RCC 7860 (cell line): ENCODE measurements around the gene ZBTB46.
A peak's percentile ranks its signal among the peaks of the same experiment; 100 is the strongest.

Source experiments
- DNase-seq: peaks from one replicate; pipeline ENCODE4 v3.0.0-alpha.2; 2015; ENCODE audit warnings: low spot score
- FAIRE-seq: peaks from 2 replicates; lab custom pipeline; 2012; peaks lifted over from hg19 to GRCh38; lab: Jason Lieb, UNC

Gene ZBTB46

GRCh38 chr20:63748934-63749270 lies 82.2 kb downstream of the ZBTB46 start:
- FAIRE-seq (no peak), DNase-seq (no peak)

GRCh38 chr20:63748070-63748933 lies 82.8 kb downstream of the ZBTB46 start:
- no peak for FAIRE-seq
- DNase-seq = no peak

- no peak for FAIRE-seq
- DNase-seq = no peak
These were observed 83.4 kb downstream of the ZBTB46 start for GRCh38 chr20:63747622-63748069.

- DNase-seq (no peak), FAIRE-seq (no peak)
These were observed 84.2 kb downstream of the ZBTB46 start for GRCh38 chr20:63746751-63747315.

- FAIRE-seq = no peak
- DNase-seq = no peak
These were observed 84.9 kb downstream of the ZBTB46 start for GRCh38 chr20:63745961-63746731.

- DNase-seq = no peak
- FAIRE-seq = no peak
These were observed 85.6 kb downstream of the ZBTB46 start for GRCh38 chr20:63745424-63745805.

GRCh38 chr20:63744574-63745423 lies 86.3 kb downstream of the ZBTB46 start:
- DNase-seq = no peak
- FAIRE-seq = no peak

- FAIRE-seq = no peak
- DNase-seq = no peak
These were observed 86.9 kb downstream of the ZBTB46 start for GRCh38 chr20:63744158-63744557.

GRCh38 chr20:63743210-63743970 lies 87.7 kb downstream of the ZBTB46 start:
- DNase-seq (no peak), FAIRE-seq (no peak)

GRCh38 chr20:63742381-63743024 lies 88.6 kb downstream of the ZBTB46 start:
- FAIRE-seq (no peak), DNase-seq (no peak)

- FAIRE-seq (no peak), DNase-seq (no peak)
These were observed 89.2 kb downstream of the ZBTB46 start for GRCh38 chr20:63741676-63742380.

- FAIRE-seq = no peak
These were observed 89.7 kb downstream of the ZBTB46 start for GRCh38 chr20:63741354-63741675.

GRCh38 chr20:63740627-63741353 lies 90.3 kb downstream of the ZBTB46 start:
- FAIRE-seq = peak; percentile 74
- peak; percentile 89 for DNase-seq

More at GRCh38 chr20:63741354-63741675, 89.7 kb downstream of the ZBTB46 start:
- no peak for DNase-seq

GRCh38 chr20:63740070-63740626 lies 90.9 kb downstream of the ZBTB46 start:
- DNase-seq = peak; percentile 34
- FAIRE-seq = no peak

- DNase-seq (peak; percentile 54), FAIRE-seq (no peak)
These were observed 91.7 kb downstream of the ZBTB46 start, which contains the start of gene SLC2A4RG for GRCh38 chr20:63739130-63740069. SLC2A4RG (plus strand) TSS chr20:63739776; CDS start chr20:63739913, 137 bp downstream.

- DNase-seq = no peak
- no peak for FAIRE-seq
These were observed 92.4 kb downstream of the ZBTB46 start for GRCh38 chr20:63738687-63739129.
